ENCODE results near the gene CACNG4.
A peak's percentile ranks its signal among the peaks of the same experiment; 100 is the strongest.

Gene CACNG4

DNA sequence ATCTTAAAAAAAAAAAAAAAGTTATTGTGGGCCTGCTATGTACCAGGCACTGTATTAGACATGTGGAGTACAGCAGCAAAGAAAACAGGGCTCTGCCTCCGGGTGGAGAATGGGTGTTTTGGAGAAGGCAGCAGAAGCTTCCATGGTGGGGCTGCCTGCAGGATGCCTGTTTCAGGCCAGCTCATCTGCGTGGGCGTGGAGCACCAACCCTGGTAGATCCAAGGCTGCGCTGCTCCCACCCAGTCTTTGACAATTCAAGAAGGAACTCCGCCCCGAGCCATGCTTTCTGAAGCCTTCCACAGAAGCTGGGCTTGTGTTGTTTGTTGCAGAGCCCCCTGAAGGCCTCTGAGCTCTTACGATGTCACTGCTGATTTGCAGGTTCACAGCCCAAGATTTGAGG lies 56.7 kb downstream of the CACNG4 start:
- H4K8ac ChIP-seq (ENCODE audit: low read depth, low read length) = no peak overlapping the region
- H3K4me2 ChIP-seq (ENCODE audit: low read length) = no peak overlapping the region
- H2BK15ac ChIP-seq (replicated peaks; ENCODE audit: low read depth) = no peak overlapping the region
- no peak overlapping the region for H4K5ac ChIP-seq (ENCODE audit: low read length)
- no peak for DNase-seq
- no peaks in the 10 kb centered on the region for H3K79me2 ChIP-seq (ENCODE audit: control insufficient read depth, insufficient read depth, low read length)
- no peak overlapping the region for H2BK5ac ChIP-seq (ENCODE audit: low read length)
- H3K9ac ChIP-seq (ENCODE audit: low read length) = no peak overlapping the region
- no peak overlapping the region for H3K4ac ChIP-seq (ENCODE audit: low read depth, low read length)
- no peaks in the 10 kb centered on the region for H3K36me3 ChIP-seq (ENCODE audit: control insufficient read depth, insufficient read depth, low read length)
- H3K18ac ChIP-seq (ENCODE audit: low read length) = no peak overlapping the region
- no peak overlapping the region for H2BK120ac ChIP-seq (ENCODE audit: low read depth, low read length)
- H3K4me1 ChIP-seq (ENCODE audit: control insufficient read depth, low read depth, low read length) = no peaks in the 10 kb centered on the region
- no peak overlapping the region for H3K27ac ChIP-seq (ENCODE audit: low read depth, low read length)
- no peaks in the 10 kb centered on the region for H3K27me3 ChIP-seq (ENCODE audit: insufficient read depth, low read length, poor library complexity)
- H3K79me1 ChIP-seq (ENCODE audit: low read length) = no peaks in the 10 kb centered on the region
- H3K23ac ChIP-seq (ENCODE audit: low read length) = no peak overlapping the region
- no peak overlapping the region for H2AK5ac ChIP-seq (ENCODE audit: low read length)
- no peak overlapping the region for H3K56ac ChIP-seq (ENCODE audit: low read length)
- no peak overlapping the region for H3K4me3 ChIP-seq (ENCODE audit: low read length)
- WGBS (ENCODE audit: extremely low coverage, insufficient coverage, low lambda C conversion rate) = no CpG with 5 or more reads among the region's 7 CpGs

DNA sequence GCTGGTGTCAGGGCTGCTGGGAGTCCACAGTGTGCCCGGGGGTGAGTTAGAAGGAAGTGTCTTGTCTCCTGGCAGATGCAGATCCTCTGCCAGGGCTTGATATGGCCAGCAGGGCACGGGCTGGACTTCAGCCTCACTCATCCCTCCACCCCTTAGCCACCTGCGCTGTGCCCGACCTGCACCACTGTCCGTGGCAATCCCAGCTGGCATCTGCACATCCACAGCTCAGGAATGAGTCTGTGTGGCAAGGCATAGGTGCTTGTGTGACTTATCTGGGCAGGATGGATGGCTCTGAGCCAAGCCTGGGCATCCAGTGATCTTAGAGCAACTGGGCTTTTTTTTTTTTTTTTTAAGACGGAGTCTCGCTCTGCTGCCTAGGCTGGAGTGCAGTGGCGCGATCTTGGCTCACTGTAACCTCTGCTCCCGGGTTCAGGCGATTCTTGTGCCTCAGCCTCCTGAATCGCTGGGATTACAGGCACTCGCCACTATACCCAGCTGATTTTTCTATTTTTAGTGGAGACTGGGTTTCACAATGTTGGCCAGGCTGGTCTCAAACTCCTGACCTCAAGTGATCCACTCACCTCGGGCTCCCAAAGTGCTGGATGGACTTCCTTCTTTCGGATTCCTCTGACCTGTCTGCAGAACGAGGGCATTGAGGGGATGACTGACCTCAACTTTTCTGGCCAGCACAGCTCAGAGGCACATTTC lies 57.4 kb downstream of the CACNG4 start:
- Histone ChIP-seq H3K27ac (ENCODE audit: low read depth, low read length) (no peak overlapping the region), H2BK120ac (ENCODE audit: low read depth, low read length) (no peak overlapping the region), H3K4me2 (ENCODE audit: low read length) (no peak overlapping the region), H3K18ac (ENCODE audit: low read length) (no peak overlapping the region), H3K4me1 (ENCODE audit: control insufficient read depth, low read depth, low read length) (no peaks in the 10 kb centered on the region), H2BK5ac (ENCODE audit: low read length) (no peak overlapping the region), H3K4ac (ENCODE audit: low read depth, low read length) (no peak overlapping the region), H3K36me3 (ENCODE audit: control insufficient read depth, insufficient read depth, low read length) (no peaks in the 10 kb centered on the region), H4K8ac (ENCODE audit: low read depth, low read length) (no peak overlapping the region), H3K79me2 (ENCODE audit: control insufficient read depth, insufficient read depth, low read length) (no peaks in the 10 kb centered on the region), H3K4me3 (ENCODE audit: low read length) (no peak overlapping the region), H3K27me3 (ENCODE audit: insufficient read depth, low read length, poor library complexity) (no peaks in the 10 kb centered on the region), H3K79me1 (ENCODE audit: low read length) (no peaks in the 10 kb centered on the region), H2BK15ac (replicated peaks; ENCODE audit: low read depth) (no peak overlapping the region), H3K9ac (ENCODE audit: low read length) (no peak overlapping the region), H4K5ac (ENCODE audit: low read length) (no peak overlapping the region), H3K56ac (ENCODE audit: low read length) (no peak overlapping the region), H2AK5ac (ENCODE audit: low read length) (no peak overlapping the region), H3K23ac (ENCODE audit: low read length) (no peak overlapping the region)
- no CpG with 5 or more reads among the region's 16 CpGs for WGBS (ENCODE audit: extremely low coverage, insufficient coverage, low lambda C conversion rate)
- no peak for DNase-seq

GRCh38 chr17:67022451-67022810 lies 57.9 kb downstream of the CACNG4 start:
- Histone ChIP-seq H2BK120ac (ENCODE audit: low read depth, low read length) (no peak overlapping the region), H3K4me1 (ENCODE audit: control insufficient read depth, low read depth, low read length) (no peaks in the 10 kb centered on the region), H3K9ac (ENCODE audit: low read length) (no peak overlapping the region), H3K23ac (ENCODE audit: low read length) (no peak overlapping the region), H3K36me3 (ENCODE audit: control insufficient read depth, insufficient read depth, low read length) (no peaks in the 10 kb centered on the region), H3K4ac (ENCODE audit: low read depth, low read length) (no peak overlapping the region), H2AK5ac (ENCODE audit: low read length) (no peak overlapping the region), H3K79me1 (ENCODE audit: low read length) (no peaks in the 10 kb centered on the region), H4K5ac (ENCODE audit: low read length) (no peak overlapping the region), H3K4me2 (ENCODE audit: low read length) (no peak overlapping the region), H4K8ac (ENCODE audit: low read depth, low read length) (no peak overlapping the region), H3K4me3 (ENCODE audit: low read length) (no peak overlapping the region), H2BK15ac (replicated peaks; ENCODE audit: low read depth) (no peak overlapping the region), H3K18ac (ENCODE audit: low read length) (no peak overlapping the region), H2BK5ac (ENCODE audit: low read length) (no peak overlapping the region), H3K27me3 (ENCODE audit: insufficient read depth, low read length, poor library complexity) (no peaks in the 10 kb centered on the region), H3K56ac (ENCODE audit: low read length) (no peak overlapping the region), H3K79me2 (ENCODE audit: control insufficient read depth, insufficient read depth, low read length) (no peaks in the 10 kb centered on the region), H3K27ac (ENCODE audit: low read depth, low read length) (no peak overlapping the region)
- no peak for DNase-seq
- WGBS (ENCODE audit: extremely low coverage, insufficient coverage, low lambda C conversion rate) = no CpG with 5 or more reads among the region's 12 CpGs

- Histone ChIP-seq H2BK15ac (replicated peaks; ENCODE audit: low read depth) (no peak overlapping the region), H3K4ac (ENCODE audit: low read depth, low read length) (no peak overlapping the region), H3K56ac (ENCODE audit: low read length) (no peak overlapping the region), H4K8ac (ENCODE audit: low read depth, low read length) (no peak overlapping the region), H3K9ac (ENCODE audit: low read length) (no peak overlapping the region), H3K27me3 (ENCODE audit: insufficient read depth, low read length, poor library complexity) (no peaks in the 10 kb centered on the region), H3K4me1 (ENCODE audit: control insufficient read depth, low read depth, low read length) (no peaks in the 10 kb centered on the region), H3K27ac (ENCODE audit: low read depth, low read length) (no peak overlapping the region), H3K79me1 (ENCODE audit: low read length) (no peaks in the 10 kb centered on the region), H4K5ac (ENCODE audit: low read length) (no peak overlapping the region), H3K18ac (ENCODE audit: low read length) (no peak overlapping the region), H3K23ac (ENCODE audit: low read length) (no peak overlapping the region), H3K79me2 (ENCODE audit: control insufficient read depth, insufficient read depth, low read length) (no peaks in the 10 kb centered on the region), H2BK120ac (ENCODE audit: low read depth, low read length) (no peak overlapping the region), H3K4me2 (ENCODE audit: low read length) (no peak overlapping the region), H2AK5ac (ENCODE audit: low read length) (no peak overlapping the region), H3K4me3 (ENCODE audit: low read length) (no peak overlapping the region), H2BK5ac (ENCODE audit: low read length) (no peak overlapping the region), H3K36me3 (ENCODE audit: control insufficient read depth, insufficient read depth, low read length) (no peaks in the 10 kb centered on the region)
- no peak for DNase-seq
- WGBS (ENCODE audit: extremely low coverage, insufficient coverage, low lambda C conversion rate) = no CpG with 5 or more reads among the region's 17 CpGs
These were observed 60.2 kb downstream of the CACNG4 start for GRCh38 chr17:67024736-67025135.

DNA sequence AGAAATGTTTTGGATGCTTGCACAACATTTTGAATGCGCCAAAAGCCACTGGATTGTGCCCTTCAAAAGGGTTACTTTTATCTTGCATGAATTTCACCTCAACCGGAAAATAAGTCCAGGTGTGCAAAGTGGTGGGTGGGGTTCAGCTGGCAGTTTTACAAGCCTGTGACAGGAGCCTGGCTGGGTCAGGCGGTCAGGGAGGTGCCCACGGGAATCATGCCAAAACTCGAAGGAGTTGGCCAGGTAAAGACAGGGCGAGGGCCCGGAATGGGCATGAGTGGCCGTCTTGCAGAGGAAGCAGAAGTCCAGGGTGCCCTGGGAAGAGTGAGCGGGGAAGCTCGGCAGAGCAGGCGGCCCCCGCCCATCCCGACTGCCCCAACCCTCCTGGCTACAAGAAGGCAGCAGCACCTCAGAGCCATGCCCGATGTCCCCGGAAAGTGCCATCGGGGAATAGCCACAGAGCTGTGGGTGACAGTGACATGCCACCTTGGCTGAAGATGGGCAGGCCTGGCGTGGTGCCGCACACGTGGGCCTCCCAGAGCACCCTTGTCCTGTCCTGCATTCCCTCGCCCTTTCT lies 60.8 kb downstream of the CACNG4 start:
- Histone ChIP-seq H4K8ac (ENCODE audit: low read depth, low read length) (no peak overlapping the region), H3K36me3 (ENCODE audit: control insufficient read depth, insufficient read depth, low read length) (no peaks in the 10 kb centered on the region), H3K23ac (ENCODE audit: low read length) (no peak overlapping the region), H3K79me1 (ENCODE audit: low read length) (no peaks in the 10 kb centered on the region), H2BK15ac (replicated peaks; ENCODE audit: low read depth) (no peak overlapping the region), H2AK5ac (ENCODE audit: low read length) (no peak overlapping the region), H3K4me3 (ENCODE audit: low read length) (no peak overlapping the region), H3K4me1 (ENCODE audit: control insufficient read depth, low read depth, low read length) (no peaks in the 10 kb centered on the region), H2BK120ac (ENCODE audit: low read depth, low read length) (no peak overlapping the region), H3K27me3 (ENCODE audit: insufficient read depth, low read length, poor library complexity) (no peaks in the 10 kb centered on the region), H3K4ac (ENCODE audit: low read depth, low read length) (no peak overlapping the region), H3K56ac (ENCODE audit: low read length) (no peak overlapping the region), H3K18ac (ENCODE audit: low read length) (no peak overlapping the region), H4K5ac (ENCODE audit: low read length) (no peak overlapping the region), H3K4me2 (ENCODE audit: low read length) (no peak overlapping the region), H3K9ac (ENCODE audit: low read length) (no peak overlapping the region), H2BK5ac (ENCODE audit: low read length) (no peak overlapping the region), H3K79me2 (ENCODE audit: control insufficient read depth, insufficient read depth, low read length) (no peaks in the 10 kb centered on the region), H3K27ac (ENCODE audit: low read depth, low read length) (no peak overlapping the region)
- WGBS (ENCODE audit: extremely low coverage, insufficient coverage, low lambda C conversion rate) = no CpG with 5 or more reads among the region's 20 CpGs
- DNase-seq = no peak

- Histone ChIP-seq H2AK5ac (ENCODE audit: low read length) (no peak overlapping the region), H4K8ac (ENCODE audit: low read depth, low read length) (no peak overlapping the region), H3K36me3 (ENCODE audit: control insufficient read depth, insufficient read depth, low read length) (no peaks in the 10 kb centered on the region), H3K18ac (ENCODE audit: low read length) (no peak overlapping the region), H3K4me1 (ENCODE audit: control insufficient read depth, low read depth, low read length) (no peaks in the 10 kb centered on the region), H3K4ac (ENCODE audit: low read depth, low read length) (no peak overlapping the region), H3K56ac (ENCODE audit: low read length) (no peak overlapping the region), H3K27me3 (ENCODE audit: insufficient read depth, low read length, poor library complexity) (no peaks in the 10 kb centered on the region), H3K27ac (ENCODE audit: low read depth, low read length) (no peak overlapping the region), H3K4me2 (ENCODE audit: low read length) (no peak overlapping the region), H4K5ac (ENCODE audit: low read length) (no peak overlapping the region), H3K9ac (ENCODE audit: low read length) (no peak overlapping the region), H2BK5ac (ENCODE audit: low read length) (no peak overlapping the region), H3K79me2 (ENCODE audit: control insufficient read depth, insufficient read depth, low read length) (no peaks in the 10 kb centered on the region), H2BK120ac (ENCODE audit: low read depth, low read length) (no peak overlapping the region), H3K79me1 (ENCODE audit: low read length) (no peaks in the 10 kb centered on the region), H3K4me3 (ENCODE audit: low read length) (no peak overlapping the region), H3K23ac (ENCODE audit: low read length) (no peak overlapping the region), H2BK15ac (replicated peaks; ENCODE audit: low read depth) (no peak overlapping the region)
- 100% methylated on average over 2 of the region's 2 CpGs for WGBS (ENCODE audit: extremely low coverage, insufficient coverage, low lambda C conversion rate)
- DNase-seq = peak; percentile 30
These were observed 61.8 kb downstream of the CACNG4 start for GRCh38 chr17:67026341-67026740.

All from mesendoderm (in vitro differentiated cells).